NCI-H1417 (cell line): Measurements from ENCODE around the gene CCDC185.

Experiments used
- DNase-seq, 3 experiments: peaks; one replicate each; lab custom pipeline; 2025; lab: John Stamatoyannopoulos, UW

The CCDC185 gene

GRCh38 chr1:223429821-223430220 lies 36.6 kb downstream of the CCDC185 start:
- no peak for DNase-seq

DNA sequence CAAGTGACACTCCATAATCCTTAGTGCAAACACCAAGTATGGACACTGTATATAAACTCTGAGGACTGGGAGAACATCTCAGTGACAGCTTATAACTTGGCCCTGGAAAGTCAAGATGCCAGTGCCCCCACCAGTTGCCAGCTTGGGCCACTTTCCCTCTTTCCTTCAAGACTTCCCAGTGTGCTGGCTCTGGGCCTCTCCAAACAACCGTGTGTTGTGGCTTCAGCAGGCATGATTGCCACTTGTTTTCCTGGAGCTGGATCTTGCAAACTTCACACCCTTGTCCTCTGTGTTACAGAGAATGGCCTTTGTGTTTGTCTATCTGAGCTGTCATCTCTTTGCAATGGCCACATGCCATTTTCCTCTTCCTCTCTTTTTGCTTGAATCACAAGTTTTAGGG lies 37.0 kb downstream of the CCDC185 start:
- no peak for DNase-seq

DNA sequence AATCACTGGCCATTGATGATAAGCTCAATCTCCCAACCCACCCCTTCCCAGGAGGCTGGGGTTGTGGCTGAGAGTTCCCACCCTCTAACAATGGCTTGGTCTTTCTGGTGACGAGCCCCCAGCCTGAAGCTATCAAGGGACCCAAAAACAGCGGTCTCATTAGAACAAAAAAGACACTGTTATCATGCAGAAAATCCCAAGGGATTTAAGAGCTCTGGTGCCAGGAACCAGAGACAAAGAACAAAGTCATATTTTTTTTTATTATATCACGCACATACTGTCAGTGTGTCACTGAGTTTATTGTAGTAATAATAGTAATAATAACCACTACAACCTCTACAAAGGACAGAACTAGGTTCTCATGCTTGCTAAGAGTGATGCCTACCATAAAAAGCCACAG lies 43.9 kb downstream of the CCDC185 start:
- no peak for DNase-seq

DNA sequence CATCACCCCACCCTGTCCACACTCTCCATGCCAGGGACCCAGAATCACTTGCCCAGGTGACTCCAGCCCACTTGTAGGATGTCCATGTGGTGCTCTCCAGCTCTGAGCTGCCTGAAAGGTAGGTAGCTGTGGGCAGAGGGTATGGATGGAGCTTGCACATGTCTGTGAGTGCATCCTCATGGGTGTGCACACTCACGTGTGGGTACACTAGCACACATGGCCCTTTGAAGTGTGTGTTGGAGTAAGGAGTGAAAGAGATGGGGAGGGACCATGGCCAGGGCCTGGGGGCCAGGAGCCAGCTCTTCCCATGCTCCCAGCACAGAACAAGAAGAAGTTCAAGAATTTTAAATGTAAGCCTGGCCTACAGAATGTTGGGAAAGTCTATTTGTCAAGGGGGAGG lies 50.2 kb downstream of the CCDC185 start:
- no peak for DNase-seq

DNA sequence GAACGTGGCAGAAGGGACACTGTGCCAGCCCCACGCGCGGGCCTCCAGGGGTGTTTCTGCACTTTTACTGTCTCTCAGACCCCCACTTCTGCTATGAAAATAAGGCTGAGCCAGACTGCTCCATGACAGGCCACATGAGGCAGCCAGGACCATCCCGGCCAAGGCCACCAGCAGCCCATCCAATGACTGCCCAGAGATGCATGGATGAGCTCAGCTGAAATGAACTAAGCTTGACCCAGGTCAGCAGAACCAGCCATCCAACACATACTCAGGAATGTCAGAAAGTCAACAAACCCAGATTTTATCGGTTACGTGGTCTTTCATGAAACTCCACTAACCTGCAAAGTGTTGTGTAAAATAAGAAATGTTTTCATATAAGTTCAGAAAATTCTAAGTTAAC lies 51.2 kb downstream of the CCDC185 start:
- DNase-seq: no peak
